ENCODE data around the gene GARS1.

GARS1 gene

GRCh38 chr7:30645661-30646060 lies 51.0 kb downstream of the GARS1 start:
- Histone ChIP-seq H3K18ac (ENCODE audit: low read length) (no peak overlapping the region), H4K5ac (ENCODE audit: low read length) (no peak overlapping the region), H2BK120ac (ENCODE audit: low read depth, low read length) (no peak overlapping the region), H3K4me3 (ENCODE audit: low read length) (no peak overlapping the region), H3K27me3 (ENCODE audit: insufficient read depth, low read length, poor library complexity) (no peaks in the 10 kb centered on the region), H3K79me1 (ENCODE audit: low read length) (peaks cover 5% of the 10 kb centered on the region), H3K9ac (ENCODE audit: low read length) (no peak overlapping the region), H4K8ac (ENCODE audit: low read depth, low read length) (no peak overlapping the region), H3K4me2 (ENCODE audit: low read length) (no peak overlapping the region), H3K23ac (ENCODE audit: low read length) (no peak overlapping the region), H2BK5ac (ENCODE audit: low read length) (no peak overlapping the region), H2BK15ac (replicated peaks; ENCODE audit: low read depth) (no peak overlapping the region), H3K79me2 (ENCODE audit: control insufficient read depth, insufficient read depth, low read length) (no peaks in the 10 kb centered on the region), H3K4ac (ENCODE audit: low read depth, low read length) (no peak overlapping the region), H3K4me1 (ENCODE audit: control insufficient read depth, low read depth, low read length) (peaks cover 3% of the 10 kb centered on the region), H3K36me3 (ENCODE audit: control insufficient read depth, insufficient read depth, low read length) (no peaks in the 10 kb centered on the region), H2AK5ac (ENCODE audit: low read length) (no peak overlapping the region), H3K56ac (ENCODE audit: low read length) (no peak overlapping the region), H3K27ac (ENCODE audit: low read depth, low read length) (no peak overlapping the region)
- no peak for DNase-seq
- no CpG with 5 or more reads among the region's 3 CpGs for WGBS (ENCODE audit: extremely low coverage, insufficient coverage, low lambda C conversion rate)

GRCh38 chr7:30646154-30646553 lies 51.5 kb downstream of the GARS1 start:
- Histone ChIP-seq H3K36me3 (ENCODE audit: control insufficient read depth, insufficient read depth, low read length) (no peaks in the 10 kb centered on the region), H3K23ac (ENCODE audit: low read length) (no peak overlapping the region), H3K4me3 (ENCODE audit: low read length) (no peak overlapping the region), H3K18ac (ENCODE audit: low read length) (no peak overlapping the region), H2BK15ac (replicated peaks; ENCODE audit: low read depth) (no peak overlapping the region), H3K9ac (ENCODE audit: low read length) (no peak overlapping the region), H3K56ac (ENCODE audit: low read length) (no peak overlapping the region), H3K4me1 (ENCODE audit: control insufficient read depth, low read depth, low read length) (peaks cover 3% of the 10 kb centered on the region), H4K8ac (ENCODE audit: low read depth, low read length) (no peak overlapping the region), H2BK120ac (ENCODE audit: low read depth, low read length) (no peak overlapping the region), H3K4ac (ENCODE audit: low read depth, low read length) (no peak overlapping the region), H4K5ac (ENCODE audit: low read length) (no peak overlapping the region), H3K79me2 (ENCODE audit: control insufficient read depth, insufficient read depth, low read length) (no peaks in the 10 kb centered on the region), H3K4me2 (ENCODE audit: low read length) (no peak overlapping the region), H2BK5ac (ENCODE audit: low read length) (no peak overlapping the region), H2AK5ac (ENCODE audit: low read length) (no peak overlapping the region), H3K27me3 (ENCODE audit: insufficient read depth, low read length, poor library complexity) (no peaks in the 10 kb centered on the region), H3K27ac (ENCODE audit: low read depth, low read length) (no peak overlapping the region), H3K79me1 (ENCODE audit: low read length) (peaks cover 5% of the 10 kb centered on the region)
- no CpG with 5 or more reads among the region's 12 CpGs for WGBS (ENCODE audit: extremely low coverage, insufficient coverage, low lambda C conversion rate)
- DNase-seq: no peak

GRCh38 chr7:30647589-30648364 lies 53.1 kb downstream of the GARS1 start:
- Histone ChIP-seq H3K79me1 (ENCODE audit: low read length) (peaks cover 5% of the 10 kb centered on the region), H2AK5ac (ENCODE audit: low read length) (no peak overlapping the region), H2BK5ac (ENCODE audit: low read length) (no peak overlapping the region), H3K23ac (ENCODE audit: low read length) (no peak overlapping the region), H4K8ac (ENCODE audit: low read depth, low read length) (no peak overlapping the region), H2BK15ac (replicated peaks; ENCODE audit: low read depth) (no peak overlapping the region), H3K27me3 (ENCODE audit: insufficient read depth, low read length, poor library complexity) (no peaks in the 10 kb centered on the region), H4K5ac (ENCODE audit: low read length) (no peak overlapping the region), H3K4me3 (ENCODE audit: low read length) (no peak overlapping the region), H3K9ac (ENCODE audit: low read length) (no peak overlapping the region), H2BK120ac (ENCODE audit: low read depth, low read length) (no peak overlapping the region), H3K36me3 (ENCODE audit: control insufficient read depth, insufficient read depth, low read length) (no peaks in the 10 kb centered on the region), H3K4me2 (ENCODE audit: low read length) (no peak overlapping the region), H3K4me1 (ENCODE audit: control insufficient read depth, low read depth, low read length) (peaks cover 2% of the 10 kb centered on the region), H3K79me2 (ENCODE audit: control insufficient read depth, insufficient read depth, low read length) (no peaks in the 10 kb centered on the region), H3K27ac (ENCODE audit: low read depth, low read length) (no peak overlapping the region), H3K56ac (ENCODE audit: low read length) (no peak overlapping the region), H3K4ac (ENCODE audit: low read depth, low read length) (no peak overlapping the region), H3K18ac (ENCODE audit: low read length) (no peak overlapping the region)
- WGBS (ENCODE audit: extremely low coverage, insufficient coverage, low lambda C conversion rate): no CpG with 5 or more reads among the region's 10 CpGs
- DNase-seq: no peak

- WGBS (ENCODE audit: extremely low coverage, insufficient coverage, low lambda C conversion rate): no CpG with 5 or more reads among the region's 15 CpGs
- Histone ChIP-seq H3K36me3 (ENCODE audit: control insufficient read depth, insufficient read depth, low read length) (no peaks in the 10 kb centered on the region), H3K4me3 (ENCODE audit: low read length) (no peak overlapping the region), H2AK5ac (ENCODE audit: low read length) (no peak overlapping the region), H3K18ac (ENCODE audit: low read length) (no peak overlapping the region), H4K5ac (ENCODE audit: low read length) (no peak overlapping the region), H3K56ac (ENCODE audit: low read length) (no peak overlapping the region), H3K27ac (ENCODE audit: low read depth, low read length) (no peak overlapping the region), H2BK5ac (ENCODE audit: low read length) (no peak overlapping the region), H2BK120ac (ENCODE audit: low read depth, low read length) (no peak overlapping the region), H3K4me2 (ENCODE audit: low read length) (no peak overlapping the region), H3K4ac (ENCODE audit: low read depth, low read length) (no peak overlapping the region), H3K79me2 (ENCODE audit: control insufficient read depth, insufficient read depth, low read length) (no peaks in the 10 kb centered on the region), H3K4me1 (ENCODE audit: control insufficient read depth, low read depth, low read length) (no peaks in the 10 kb centered on the region), H3K27me3 (ENCODE audit: insufficient read depth, low read length, poor library complexity) (no peaks in the 10 kb centered on the region), H4K8ac (ENCODE audit: low read depth, low read length) (no peak overlapping the region), H3K79me1 (ENCODE audit: low read length) (no peaks in the 10 kb centered on the region), H3K9ac (ENCODE audit: low read length) (no peak overlapping the region), H3K23ac (ENCODE audit: low read length) (no peak overlapping the region), H2BK15ac (replicated peaks; ENCODE audit: low read depth) (no peak overlapping the region)
- DNase-seq: no peak
Measured at GRCh38 chr7:30648744-30649540, 54.3 kb downstream of the GARS1 start.

- Histone ChIP-seq H3K4ac (ENCODE audit: low read depth, low read length) (no peak overlapping the region), H3K9ac (ENCODE audit: low read length) (no peak overlapping the region), H3K4me1 (ENCODE audit: control insufficient read depth, low read depth, low read length) (no peaks in the 10 kb centered on the region), H3K4me2 (ENCODE audit: low read length) (no peak overlapping the region), H3K4me3 (ENCODE audit: low read length) (no peak overlapping the region), H3K36me3 (ENCODE audit: control insufficient read depth, insufficient read depth, low read length) (no peaks in the 10 kb centered on the region), H2AK5ac (ENCODE audit: low read length) (no peak overlapping the region), H3K79me2 (ENCODE audit: control insufficient read depth, insufficient read depth, low read length) (no peaks in the 10 kb centered on the region), H2BK5ac (ENCODE audit: low read length) (no peak overlapping the region), H2BK120ac (ENCODE audit: low read depth, low read length) (no peak overlapping the region), H3K18ac (ENCODE audit: low read length) (no peak overlapping the region), H3K56ac (ENCODE audit: low read length) (no peak overlapping the region), H4K8ac (ENCODE audit: low read depth, low read length) (no peak overlapping the region), H3K27me3 (ENCODE audit: insufficient read depth, low read length, poor library complexity) (no peaks in the 10 kb centered on the region), H3K79me1 (ENCODE audit: low read length) (no peaks in the 10 kb centered on the region), H2BK15ac (replicated peaks; ENCODE audit: low read depth) (no peak overlapping the region), H3K27ac (ENCODE audit: low read depth, low read length) (no peak overlapping the region), H4K5ac (ENCODE audit: low read length) (no peak overlapping the region), H3K23ac (ENCODE audit: low read length) (no peak overlapping the region)
- no CpG with 5 or more reads among the region's 13 CpGs for WGBS (ENCODE audit: extremely low coverage, insufficient coverage, low lambda C conversion rate)
- peak; percentile 25 for DNase-seq
Measured at GRCh38 chr7:30649717-30650420, 55.2 kb downstream of the GARS1 start.

Measured in mesendoderm (in vitro differentiated cells).